CD8-positive, alpha-beta memory T cell (primary cell): ENCODE data around the gene NBPF12. TPM values are rescaled to one million over a fixed set of nuclear protein-coding genes. Genes with fewer than 3 reads are reported as not detected.
"Not testable (repeated sequence)": the region's sequence is repeated elsewhere in the genome, so short reads cannot be mapped to it uniquely, and the experiment has no call there.

Source experiments
- CTCF ChIA-PET: fragments of 350-600 bp; sonication (Branson Sonifier 250); formaldehyde crosslinking; loops from one replicate; lab custom pipeline; 2021; ENCODE audit warnings: antibody characterized with exemption; lab: Charles Lee
- POLR2A ChIA-PET: fragments of 350-600 bp; sonication (Branson Sonifier 250); formaldehyde crosslinking; loops from one replicate; lab custom pipeline; 2021; ENCODE audit warnings: antibody characterized with exemption; lab: Charles Lee
- DNase-seq, 5 donors: peaks; one replicate each; pipeline versions ENCODE4 v3.0.0 to v3.0.0-alpha.2; 2020 to 2022; ENCODE audit warnings: mixed read lengths in 1 of 5
- H3K27ac ChIP-seq: one replicate; pipeline ENCODE4 v1.7.0; 2013; ENCODE audit warnings: low read depth, mild to moderate bottlenecking, low read length, moderate library complexity
- H3K27me3 ChIP-seq: 2 replicates; pipeline ENCODE4 v1.7.0; 2013; ENCODE audit warnings: low read length, mild to moderate bottlenecking; ENCODE audit not compliant: insufficient read depth, poor library complexity, severe bottlenecking
- H3K36me3 ChIP-seq: 2 replicates; pipeline ENCODE4 v1.7.0; 2013; ENCODE audit warnings: mild to moderate bottlenecking, low read length, moderate library complexity; ENCODE audit not compliant: insufficient read depth
- H3K4me1 ChIP-seq: 2 replicates; pipeline ENCODE4 v1.7.0; 2013; ENCODE audit warnings: mild to moderate bottlenecking, low read length, moderate library complexity; ENCODE audit not compliant: insufficient read depth
- H3K4me3 ChIP-seq: 2 replicates; pipeline ENCODE4 v1.7.0; 2013; ENCODE audit warnings: mild to moderate bottlenecking, low read length
- H3K9me3 ChIP-seq: 2 replicates; pipeline ENCODE4 v1.7.0; 2013; ENCODE audit warnings: mild to moderate bottlenecking, low read length
- H3K27ac Mint-ChIP-seq, 8 donors: one replicate each; pipeline ENCODE4 v1.8.0; 2020 to 2021; ENCODE audit warnings: mixed read lengths in 8 of 8, mild to moderate bottlenecking in 6 of 8, inconsistent platforms in 3 of 8, moderate library complexity in 3 of 8
- H3K27me3 Mint-ChIP-seq, 2 donors: one replicate each; pipeline ENCODE4 v1.8.0; 2020 to 2021; ENCODE audit warnings: mixed read lengths in 2 of 2, mild to moderate bottlenecking in 1 of 2, moderate library complexity in 1 of 2
- H3K36me3 Mint-ChIP-seq, 3 donors: one replicate each; pipeline ENCODE4 v1.8.0; 2020 to 2021; ENCODE audit warnings: mixed read lengths in 3 of 3, inconsistent platforms in 1 of 3, mild to moderate bottlenecking in 1 of 3
- H3K4me1 Mint-ChIP-seq, 3 donors: one replicate each; pipeline ENCODE4 v1.8.0; 2020 to 2021; ENCODE audit warnings: mixed read lengths in 3 of 3, inconsistent platforms in 1 of 3, mild to moderate bottlenecking in 1 of 3
- H3K4me3 Mint-ChIP-seq, 7 donors: one replicate each; pipeline ENCODE4 v1.8.0; 2020 to 2021; ENCODE audit warnings: mixed read lengths in 7 of 7, mild to moderate bottlenecking in 6 of 7, moderate library complexity in 4 of 7, inconsistent platforms in 2 of 7
- H3K9me3 Mint-ChIP-seq, 5 donors: one replicate each; pipeline ENCODE4 v1.8.0; 2020 to 2022; ENCODE audit warnings: mixed read lengths in 5 of 5, mild to moderate bottlenecking in 3 of 5, moderate library complexity in 2 of 5, inconsistent platforms in 1 of 5
- polyA plus RNA-seq: library from polyadenylated mRNA; unstranded; fragments of 300-500 nt; fragmentation: Illumina TruSeq; gene quantifications from one replicate; pipeline ENCODE4 v1.2.3, GENCODE V29; 2021
- total RNA-seq, 2 experiments: library from RNA; stranded (reverse); gene quantifications; one replicate each; pipeline ENCODE4 v1.2.3, GENCODE V29; 2021

NBPF12 gene
- total and polyA plus RNA-seq, 3 experiments from 2014 or later, result 5.2 to 11.3 (median 11.0) TPM

DNA sequence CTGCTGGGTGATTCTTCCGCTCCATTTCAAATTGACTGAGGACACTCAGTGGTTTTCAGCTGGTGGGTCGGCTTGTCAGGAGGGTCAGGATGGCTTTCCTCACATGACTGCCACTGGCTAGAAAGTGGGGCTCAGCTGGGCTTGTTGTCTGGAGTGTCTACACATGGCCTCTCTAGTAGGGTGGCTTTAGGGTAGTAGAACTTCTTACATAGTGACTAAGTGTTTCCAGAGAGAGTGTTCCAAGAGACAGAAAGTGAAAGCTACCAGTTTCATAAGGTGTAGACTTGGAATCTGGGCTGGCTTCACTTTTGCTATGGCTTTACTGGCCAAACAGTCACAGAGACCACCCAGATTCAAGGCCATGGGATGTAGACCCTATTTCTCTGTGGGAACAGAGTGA lies 11.7 kb upstream of the NBPF12 start:
- H3K27ac ChIP-seq, H3K4me1 ChIP-seq, H3K9me3 ChIP-seq, CTCF ChIA-PET, H3K27me3 Mint-ChIP-seq, H3K27me3 ChIP-seq, H3K4me3 Mint-ChIP-seq, POLR2A ChIA-PET, H3K27ac Mint-ChIP-seq, H3K36me3 ChIP-seq, DNase-seq, H3K4me3 ChIP-seq, H3K36me3 Mint-ChIP-seq, H3K9me3 Mint-ChIP-seq, H3K4me1 Mint-ChIP-seq: not testable (repeated sequence)

DNA sequence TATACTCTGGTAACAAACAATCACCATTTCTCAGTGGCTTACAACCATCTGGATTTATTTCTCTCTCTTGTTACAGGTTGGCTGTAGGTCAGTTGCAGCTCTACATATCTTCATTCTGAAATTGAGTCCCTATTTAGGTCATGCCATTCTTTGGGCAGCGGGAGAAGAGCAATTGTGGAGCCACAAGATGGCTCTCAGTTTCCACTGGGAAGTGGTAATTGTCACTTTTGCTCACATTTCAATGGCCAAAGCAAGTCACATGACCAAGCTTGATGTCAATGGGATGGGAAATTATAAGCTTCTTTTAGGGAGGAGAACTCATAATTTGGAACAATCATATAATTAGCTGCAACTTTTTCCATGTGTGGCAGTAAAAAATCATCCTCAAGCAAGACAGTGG lies 7.9 kb upstream of the NBPF12 start:
- H3K27me3 Mint-ChIP-seq, H3K4me3 Mint-ChIP-seq, H3K27ac ChIP-seq, H3K27ac Mint-ChIP-seq, H3K9me3 ChIP-seq, H3K4me1 ChIP-seq, H3K4me1 Mint-ChIP-seq, H3K27me3 ChIP-seq, H3K4me3 ChIP-seq, CTCF ChIA-PET, H3K9me3 Mint-ChIP-seq, H3K36me3 ChIP-seq, POLR2A ChIA-PET, H3K36me3 Mint-ChIP-seq, DNase-seq: not testable (repeated sequence)

DNA sequence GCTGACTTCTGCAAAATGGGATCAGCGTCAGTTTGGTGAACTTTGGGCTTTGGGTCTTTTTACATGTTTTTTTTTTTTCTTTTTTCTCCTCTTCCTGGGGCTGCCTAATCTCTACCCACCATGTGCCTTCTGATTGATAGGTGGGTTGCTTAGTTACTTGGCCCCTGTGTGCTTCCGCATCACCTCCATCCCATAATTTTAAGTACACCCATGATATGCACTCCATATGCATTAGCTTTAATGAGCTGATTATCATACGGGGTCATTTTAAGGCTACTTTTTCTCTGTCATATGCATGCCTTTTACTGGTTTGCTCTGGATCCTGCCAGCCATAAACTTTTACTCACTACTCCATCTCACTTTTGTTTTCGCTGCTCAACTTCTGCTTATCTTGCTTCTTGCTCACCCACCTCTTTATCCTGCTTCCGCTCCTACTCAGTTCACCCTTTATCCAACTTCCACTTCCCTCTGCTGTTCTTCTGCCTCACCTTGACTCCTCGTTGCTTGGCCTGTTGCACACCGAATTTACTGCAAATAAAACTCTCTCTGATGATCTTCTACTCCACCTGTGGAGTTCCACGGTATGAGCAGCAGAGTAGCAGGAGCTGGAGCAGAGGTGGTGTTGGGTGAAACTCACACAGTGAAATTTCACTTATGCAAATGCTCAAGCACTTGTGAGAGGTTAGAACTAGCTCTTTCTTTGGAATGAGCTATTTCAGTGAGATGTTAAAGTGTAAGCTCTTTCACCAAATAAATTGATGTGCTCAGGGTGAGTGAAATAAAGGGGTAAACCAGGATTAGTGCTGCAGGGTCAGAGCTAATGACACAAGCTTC lies 3.5 kb upstream of the NBPF12 start:
- H3K9me3 ChIP-seq, H3K9me3 Mint-ChIP-seq, DNase-seq, H3K27ac Mint-ChIP-seq, H3K4me3 ChIP-seq, H3K4me3 Mint-ChIP-seq, H3K27me3 ChIP-seq, H3K36me3 Mint-ChIP-seq, H3K4me1 ChIP-seq, H3K36me3 ChIP-seq, CTCF ChIA-PET, H3K27ac ChIP-seq, H3K27me3 Mint-ChIP-seq, POLR2A ChIA-PET: not testable (repeated sequence)
- peaks cover 9 to 15% (median 11%) of the 10 kb centered on the region in 3 donors for H3K4me1 Mint-ChIP-seq

DNA sequence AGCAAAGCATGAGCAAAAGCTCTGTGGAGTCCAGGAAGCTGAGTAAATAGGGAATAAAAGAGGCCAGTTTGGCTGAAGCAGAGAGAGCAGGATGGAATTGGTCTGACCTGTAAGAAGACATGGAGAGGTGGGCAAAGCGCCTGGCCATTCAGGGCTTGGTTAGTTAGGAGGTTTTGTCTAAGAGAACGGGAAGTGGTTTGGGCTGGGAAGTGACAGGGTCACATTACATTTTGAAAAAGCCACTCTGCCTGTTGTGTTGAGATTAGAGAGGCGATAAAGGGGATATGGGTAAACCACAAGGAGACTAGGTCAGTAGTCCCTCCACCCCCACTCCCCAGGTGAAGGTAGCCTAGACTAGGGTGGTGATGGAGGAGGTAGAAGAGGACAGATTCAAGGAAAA lies 662 bp upstream of the NBPF12 start:
- H3K27me3 ChIP-seq, H3K9me3 Mint-ChIP-seq, H3K36me3 Mint-ChIP-seq, H3K4me3 ChIP-seq, H3K9me3 ChIP-seq, CTCF ChIA-PET, H3K27me3 Mint-ChIP-seq, H3K27ac ChIP-seq, POLR2A ChIA-PET, H3K36me3 ChIP-seq, H3K4me1 ChIP-seq: not testable (repeated sequence)
- DNase-seq, result peak in 1 of 5 donors; percentile 21
- peak overlapping the region in 5 of 8 donors; percentile 52 to 96 (median 66) for H3K27ac Mint-ChIP-seq
- peak overlapping the region in 6 of 7 donors; percentile 54 to 94 (median 74) for H3K4me3 Mint-ChIP-seq
- peaks cover 14 to 28% (median 23%) of the 10 kb centered on the region in 3 donors for H3K4me1 Mint-ChIP-seq

DNA sequence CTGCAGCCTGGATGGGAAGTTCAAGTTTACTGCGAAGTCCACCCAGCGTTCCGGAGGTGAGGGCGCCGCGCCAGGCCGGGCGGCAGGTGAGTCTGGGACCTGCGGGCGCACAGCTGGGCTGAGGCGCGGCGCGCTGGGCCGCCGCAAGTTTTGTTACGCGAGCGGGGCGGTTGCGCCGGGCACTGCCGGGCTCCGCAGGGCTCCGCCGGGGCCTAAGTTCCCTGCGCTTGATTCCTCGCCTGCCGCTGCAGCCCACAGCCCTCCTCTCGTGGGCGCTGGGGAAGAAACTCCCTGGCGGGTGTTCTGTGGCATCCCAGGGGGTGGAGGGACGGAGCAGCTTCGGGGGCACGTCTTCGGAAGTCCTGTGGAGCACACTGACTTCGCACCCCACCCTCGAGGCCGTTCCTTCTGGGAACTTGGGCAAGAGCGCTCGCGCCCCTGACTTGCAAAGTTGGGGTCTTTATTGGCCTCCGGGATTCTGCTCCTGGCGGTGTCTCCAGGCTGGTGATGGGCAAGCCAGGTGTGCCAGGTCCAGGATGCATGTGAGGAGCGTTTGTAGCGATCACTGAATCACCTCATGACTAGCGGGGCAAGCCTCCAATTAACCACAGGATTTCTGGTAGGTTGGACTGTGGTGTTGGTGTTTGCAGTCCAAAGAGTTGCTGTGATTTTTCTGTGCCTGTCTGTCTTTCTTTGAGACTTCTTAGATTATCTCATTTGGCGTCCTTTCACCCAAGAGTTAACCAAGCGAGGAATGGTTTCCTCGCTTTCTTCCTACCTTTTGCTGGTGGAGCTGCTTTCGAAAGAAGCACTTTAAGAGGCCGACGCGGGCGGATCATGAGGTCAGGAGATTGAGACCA lies 1.0 kb downstream of the NBPF12 start:
- CTCF ChIA-PET, H3K36me3 Mint-ChIP-seq, H3K4me1 ChIP-seq, H3K36me3 ChIP-seq, H3K27me3 Mint-ChIP-seq, POLR2A ChIA-PET, H3K9me3 ChIP-seq, H3K27me3 ChIP-seq, H3K9me3 Mint-ChIP-seq: not testable (repeated sequence)
- peak overlapping the region; percentile 58 for H3K4me3 ChIP-seq
- DNase-seq, result peak in 2 of 5 donors; percentile 16 to 47
- peak overlapping the region; percentile 91 to 99 (median 94) for H3K4me3 Mint-ChIP-seq
- H3K4me1 Mint-ChIP-seq, result peaks cover 16 to 28% (median 23%) of the 10 kb centered on the region in 3 donors
- H3K27ac ChIP-seq, result peak overlapping the region; percentile 47
- H3K27ac Mint-ChIP-seq, result peak overlapping the region in 7 of 8 donors; percentile 46 to 94 (median 70)

DNA sequence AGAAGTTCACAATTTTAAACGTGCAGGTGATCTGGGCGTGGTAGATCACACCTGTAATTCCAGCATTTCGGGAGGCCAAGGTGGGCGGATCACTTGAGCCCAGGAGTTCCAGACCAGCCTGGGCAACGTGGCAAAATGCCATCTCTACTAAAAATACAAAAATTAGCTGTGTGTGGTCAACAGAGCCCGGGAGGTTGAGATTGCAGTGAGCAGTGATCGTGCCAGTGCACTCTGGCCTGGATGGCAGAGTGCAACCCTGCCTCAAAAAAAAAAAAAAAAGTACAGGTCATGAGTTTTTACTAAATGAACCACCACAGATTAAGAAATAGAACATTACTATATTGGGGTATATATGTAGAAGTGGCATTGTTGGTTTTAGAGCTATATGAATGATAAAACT lies 2.2 kb downstream of the NBPF12 start:
- H3K27me3 ChIP-seq, CTCF ChIA-PET, H3K9me3 ChIP-seq, H3K27ac ChIP-seq, H3K36me3 ChIP-seq, H3K4me1 ChIP-seq, H3K4me3 ChIP-seq, H3K27me3 Mint-ChIP-seq, H3K9me3 Mint-ChIP-seq, POLR2A ChIA-PET, DNase-seq: not testable (repeated sequence)
- peak overlapping the region in 2 of 8 donors; percentile 29 to 57 for H3K27ac Mint-ChIP-seq
- H3K4me3 Mint-ChIP-seq, result peak overlapping the region in 5 of 7 donors; percentile 47 to 82 (median 65)
- peaks cover 0 to 12% (median 0%) of the 10 kb centered on the region in 3 donors for H3K36me3 Mint-ChIP-seq
- peaks cover 12 to 21% (median 20%) of the 10 kb centered on the region in 3 donors for H3K4me1 Mint-ChIP-seq

DNA sequence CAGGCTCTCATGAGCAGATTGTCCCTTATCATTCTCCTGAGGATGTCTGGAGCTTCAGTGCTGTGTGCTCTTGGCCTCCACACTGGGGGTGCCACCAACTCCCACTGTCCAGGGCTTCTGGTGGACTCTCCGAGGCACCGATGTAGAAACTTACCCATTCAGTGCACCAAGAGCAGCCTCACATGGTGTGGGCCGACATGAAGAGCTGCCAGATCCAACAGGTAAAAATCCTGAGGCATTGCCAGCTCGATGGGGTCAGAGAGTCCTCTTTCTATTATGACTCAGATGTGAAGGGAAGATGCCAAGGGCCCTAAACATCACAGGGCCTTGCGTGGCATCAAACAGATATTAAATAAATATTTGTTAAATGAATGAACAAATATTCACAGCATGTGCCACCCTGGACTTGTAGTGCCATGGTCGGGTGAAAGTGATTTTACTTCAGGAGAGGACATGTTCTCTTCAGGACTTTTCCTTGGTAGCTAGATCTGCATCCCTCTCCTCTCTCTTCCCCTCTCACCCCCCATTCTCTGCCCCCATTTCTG lies 5.3 kb downstream of the NBPF12 start:
- H3K27ac Mint-ChIP-seq, H3K4me3 ChIP-seq, H3K27me3 Mint-ChIP-seq, H3K27me3 ChIP-seq, H3K9me3 Mint-ChIP-seq, CTCF ChIA-PET, DNase-seq, H3K36me3 ChIP-seq, H3K4me1 ChIP-seq, H3K4me3 Mint-ChIP-seq, H3K27ac ChIP-seq, POLR2A ChIA-PET, H3K9me3 ChIP-seq: not testable (repeated sequence)
- H3K4me1 Mint-ChIP-seq, result peaks cover 9 to 20% (median 15%) of the 10 kb centered on the region in 3 donors
- H3K36me3 Mint-ChIP-seq, result peaks cover 0 to 17% (median 0%) of the 10 kb centered on the region in 3 donors

DNA sequence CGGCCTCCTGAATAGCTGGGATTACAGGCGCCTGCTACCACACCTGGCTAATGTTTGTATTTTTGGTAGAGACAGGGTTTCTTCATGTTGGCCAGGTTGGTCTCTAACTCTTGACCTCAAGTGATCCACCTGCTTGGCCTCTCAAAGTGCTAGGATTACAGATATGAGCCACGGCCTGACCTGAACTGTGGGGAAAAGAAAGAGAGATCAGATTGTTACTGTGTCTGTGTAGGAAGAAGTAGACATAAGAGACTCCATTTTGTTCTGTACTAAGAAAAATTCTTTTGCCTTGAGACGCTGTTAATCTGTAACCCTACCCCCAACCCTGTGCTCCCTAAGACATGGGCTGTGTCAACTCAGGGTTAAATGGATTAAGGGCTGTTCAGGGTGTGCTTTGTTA lies 10.0 kb downstream of the NBPF12 start:
- H3K4me3 ChIP-seq, H3K4me3 Mint-ChIP-seq, H3K4me1 ChIP-seq, H3K9me3 Mint-ChIP-seq, H3K27me3 ChIP-seq, DNase-seq, CTCF ChIA-PET, H3K27me3 Mint-ChIP-seq, H3K4me1 Mint-ChIP-seq, H3K9me3 ChIP-seq, H3K36me3 ChIP-seq, POLR2A ChIA-PET, H3K27ac Mint-ChIP-seq, H3K27ac ChIP-seq: not testable (repeated sequence)
- H3K36me3 Mint-ChIP-seq, result peaks cover 0 to 23% (median 3%) of the 10 kb centered on the region in 3 donors
